CD4-positive, alpha-beta T cell treated with Interleukin-6 for 4 hours (primary cell): ENCODE measurements around the gene AMPH.
"Not testable (repeated sequence)": the region's sequence is repeated elsewhere in the genome, so short reads cannot be mapped to it uniquely, and the experiment has no call there.

ENCODE experiments used
- DNase-seq: peaks from one replicate; pipeline ENCODE4 v3.0.0-alpha.2; 2020; ENCODE audit warnings: mixed read lengths

AMPH gene

GRCh38 chr7:38453826-38454225 lies 177.3 kb downstream of the AMPH start:
- DNase-seq = no peak

- no peak for DNase-seq
These were observed 178.0 kb downstream of the AMPH start for GRCh38 chr7:38453168-38453567.

GRCh38 chr7:38452681-38453108 lies 178.5 kb downstream of the AMPH start:
- no peak for DNase-seq

- DNase-seq = no peak
These were observed 179.3 kb downstream of the AMPH start for GRCh38 chr7:38451840-38452239.

- no peak for DNase-seq
These were observed 182.5 kb downstream of the AMPH start for GRCh38 chr7:38448584-38449234.

GRCh38 chr7:38448054-38448453 lies 183.1 kb downstream of the AMPH start:
- no peak for DNase-seq

GRCh38 chr7:38438970-38439369 lies 192.2 kb downstream of the AMPH start:
- no peak for DNase-seq

GRCh38 chr7:38432671-38433070 lies 198.5 kb downstream of the AMPH start:
- no peak for DNase-seq

GRCh38 chr7:38432080-38432479 lies 199.1 kb downstream of the AMPH start:
- no peak for DNase-seq

GRCh38 chr7:38429057-38429456 lies 202.1 kb downstream of the AMPH start:
- DNase-seq = no peak

- no peak for DNase-seq
These were observed 203.1 kb downstream of the AMPH start for GRCh38 chr7:38428041-38428440.

- DNase-seq = no peak
These were observed 203.8 kb downstream of the AMPH start for GRCh38 chr7:38427279-38427955.

- peak; percentile 7 for DNase-seq
These were observed 205.7 kb downstream of the AMPH start for GRCh38 chr7:38425509-38425908.

- no peak for DNase-seq
These were observed 206.3 kb downstream of the AMPH start for GRCh38 chr7:38424750-38425463.

GRCh38 chr7:38413784-38414183 lies 217.4 kb downstream of the AMPH start:
- DNase-seq = no peak

- no peak for DNase-seq
These were observed 219.8 kb downstream of the AMPH start for GRCh38 chr7:38411404-38411803.

- DNase-seq = no peak
These were observed 221.1 kb downstream of the AMPH start for GRCh38 chr7:38410056-38410455.

- DNase-seq = no peak
These were observed 221.6 kb downstream of the AMPH start for GRCh38 chr7:38409531-38409930.

- DNase-seq = peak; percentile 68
These were observed 232.3 kb downstream of the AMPH start for GRCh38 chr7:38398725-38399321.

GRCh38 chr7:38396852-38397251 lies 234.3 kb downstream of the AMPH start:
- DNase-seq = no peak

- DNase-seq = not testable (repeated sequence)
These were observed 235.1 kb downstream of the AMPH start for GRCh38 chr7:38395921-38396552.

GRCh38 chr7:38394660-38395059 lies 236.5 kb downstream of the AMPH start:
- no peak for DNase-seq

- DNase-seq = no peak
These were observed 237.3 kb downstream of the AMPH start for GRCh38 chr7:38393874-38394273.
